Measurements from ENCODE around the gene CEP70.

DNA sequence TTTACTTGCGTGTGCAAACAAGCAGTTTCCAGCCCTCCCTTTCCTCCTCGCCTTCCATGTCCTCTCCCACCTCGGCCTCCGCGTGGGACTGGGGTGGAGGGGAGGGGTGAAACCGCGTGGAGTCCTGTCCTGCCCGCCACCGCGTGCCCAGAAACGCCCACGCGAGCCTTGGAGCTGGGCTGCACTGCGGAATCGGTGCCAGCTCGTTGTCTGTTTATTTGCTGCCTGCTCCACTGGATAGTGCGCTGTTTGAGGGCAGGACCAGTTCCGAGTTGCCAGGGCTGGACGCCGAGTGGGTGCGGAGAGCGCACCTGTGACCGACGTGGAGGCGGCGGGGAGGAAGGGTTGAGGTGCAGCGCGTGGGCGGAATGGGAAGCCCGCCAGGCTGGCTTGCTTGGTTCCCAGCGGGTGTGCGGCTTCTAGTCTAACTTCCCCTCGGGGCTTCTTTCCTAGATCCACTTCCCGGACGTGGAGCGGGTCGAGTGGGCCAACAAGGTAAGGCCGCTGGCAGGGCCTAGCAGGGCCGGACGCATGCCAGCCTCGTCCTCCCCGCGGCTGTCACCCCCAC is 142.4 kb downstream of the CEP70 start:
- TF ChIP-seq TCF12 (IDR thresholded peaks at IDR 0.05; ENCODE audit: low read depth) (no peak), CEBPB (IDR thresholded peaks at IDR 0.05) (no peak), NFIC (IDR thresholded peaks at IDR 0.05) (no peak), TAF1 (IDR thresholded peaks at IDR 0.05; ENCODE audit: low read depth) (no peak), RAD21 (IDR thresholded peaks at IDR 0.05; ENCODE audit: low read depth) (no peak), CREB1 (IDR thresholded peaks at IDR 0.05; ENCODE audit: low read depth) (no peak), EP300 (IDR thresholded peaks at IDR 0.05; ENCODE audit: borderline replicate concordance) (no peak), ZBTB7A (IDR thresholded peaks at IDR 0.05; ENCODE audit: low read depth) (no peak), YY1 (IDR thresholded peaks at IDR 0.05; ENCODE audit: low read depth) (no peak), TEAD4 (IDR thresholded peaks at IDR 0.05) (no peak), EGR1 (IDR thresholded peaks at IDR 0.05) (peak; percentile 23; the same call in 1 of the 2 replicates)
- TF ChIP-seq, protein P1, sequence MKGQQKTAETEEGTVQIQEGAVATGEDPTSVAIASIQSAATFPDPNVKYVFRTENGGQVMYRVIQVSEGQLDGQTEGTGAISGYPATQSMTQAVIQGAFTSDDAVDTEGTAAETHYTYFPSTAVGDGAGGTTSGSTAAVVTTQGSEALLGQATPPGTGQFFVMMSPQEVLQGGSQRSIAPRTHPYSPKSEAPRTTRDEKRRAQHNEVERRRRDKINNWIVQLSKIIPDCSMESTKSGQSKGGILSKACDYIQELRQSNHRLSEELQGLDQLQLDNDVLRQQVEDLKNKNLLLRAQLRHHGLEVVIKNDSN (IDR thresholded peaks at IDR 0.05) = no peak
- TF ChIP-seq, protein P2, sequence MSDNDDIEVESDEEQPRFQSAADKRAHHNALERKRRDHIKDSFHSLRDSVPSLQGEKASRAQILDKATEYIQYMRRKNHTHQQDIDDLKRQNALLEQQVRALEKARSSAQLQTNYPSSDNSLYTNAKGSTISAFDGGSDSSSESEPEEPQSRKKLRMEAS (IDR thresholded peaks at IDR 0.05) = no peak
- TF ChIP-seq, protein P3, sequence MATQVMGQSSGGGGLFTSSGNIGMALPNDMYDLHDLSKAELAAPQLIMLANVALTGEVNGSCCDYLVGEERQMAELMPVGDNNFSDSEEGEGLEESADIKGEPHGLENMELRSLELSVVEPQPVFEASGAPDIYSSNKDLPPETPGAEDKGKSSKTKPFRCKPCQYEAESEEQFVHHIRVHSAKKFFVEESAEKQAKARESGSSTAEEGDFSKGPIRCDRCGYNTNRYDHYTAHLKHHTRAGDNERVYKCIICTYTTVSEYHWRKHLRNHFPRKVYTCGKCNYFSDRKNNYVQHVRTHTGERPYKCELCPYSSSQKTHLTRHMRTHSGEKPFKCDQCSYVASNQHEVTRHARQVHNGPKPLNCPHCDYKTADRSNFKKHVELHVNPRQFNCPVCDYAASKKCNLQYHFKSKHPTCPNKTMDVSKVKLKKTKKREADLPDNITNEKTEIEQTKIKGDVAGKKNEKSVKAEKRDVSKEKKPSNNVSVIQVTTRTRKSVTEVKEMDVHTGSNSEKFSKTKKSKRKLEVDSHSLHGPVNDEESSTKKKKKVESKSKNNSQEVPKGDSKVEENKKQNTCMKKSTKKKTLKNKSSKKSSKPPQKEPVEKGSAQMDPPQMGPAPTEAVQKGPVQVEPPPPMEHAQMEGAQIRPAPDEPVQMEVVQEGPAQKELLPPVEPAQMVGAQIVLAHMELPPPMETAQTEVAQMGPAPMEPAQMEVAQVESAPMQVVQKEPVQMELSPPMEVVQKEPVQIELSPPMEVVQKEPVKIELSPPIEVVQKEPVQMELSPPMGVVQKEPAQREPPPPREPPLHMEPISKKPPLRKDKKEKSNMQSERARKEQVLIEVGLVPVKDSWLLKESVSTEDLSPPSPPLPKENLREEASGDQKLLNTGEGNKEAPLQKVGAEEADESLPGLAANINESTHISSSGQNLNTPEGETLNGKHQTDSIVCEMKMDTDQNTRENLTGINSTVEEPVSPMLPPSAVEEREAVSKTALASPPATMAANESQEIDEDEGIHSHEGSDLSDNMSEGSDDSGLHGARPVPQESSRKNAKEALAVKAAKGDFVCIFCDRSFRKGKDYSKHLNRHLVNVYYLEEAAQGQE (IDR thresholded peaks at IDR 0.05; ENCODE audit: low read depth) = no peak

Data from Ishikawa (cell line).